Thyroid gland (tissue), 4 donors: ENCODE measurements around the gene ANKRD55.
"Not testable (repeated sequence)": the region's sequence is repeated elsewhere in the genome, so short reads cannot be mapped to it uniquely, and the experiment has no call there.

Experiments used
- CTCF ChIP-seq, 6 experiments: fragments of 200-600 bp in 3 of 6; fragments of 450-650 bp in 3 of 6; sonication (generic) in 3 of 6; IDR thresholded peaks; one replicate each; pipeline ENCODE4 v1.5.1; 2016 to 2019; ENCODE audit warnings: antibody characterized with exemption in 6 of 6, mild to moderate bottlenecking in 2 of 6, inconsistent platforms in 1 of 6, moderate library complexity in 1 of 6
- POLR2A ChIP-seq, 2 donors: fragments of 450-650 bp; IDR thresholded peaks; one replicate each; pipeline ENCODE4 v1.6.1; 2017; ENCODE audit warnings: antibody characterized with exemption in 2 of 2, mild to moderate bottlenecking in 2 of 2, moderate library complexity in 1 of 2

GRCh38 chr5:56242271-56242670, 9.1 kb upstream of the ANKRD55 start:
- TF ChIP-seq CTCF, POLR2A (IDR thresholded peaks at IDR 0.05): not testable (repeated sequence)
